Inferior parietal cortex (tissue), 1 donor: Measurements from ENCODE around the gene TFDP1.

Experiments used
- DNase-seq: peaks from one replicate; pipeline ENCODE4 v3.0.0-alpha.2; 2016; ENCODE audit errors: extremely low spot score

TFDP1 gene

DNA sequence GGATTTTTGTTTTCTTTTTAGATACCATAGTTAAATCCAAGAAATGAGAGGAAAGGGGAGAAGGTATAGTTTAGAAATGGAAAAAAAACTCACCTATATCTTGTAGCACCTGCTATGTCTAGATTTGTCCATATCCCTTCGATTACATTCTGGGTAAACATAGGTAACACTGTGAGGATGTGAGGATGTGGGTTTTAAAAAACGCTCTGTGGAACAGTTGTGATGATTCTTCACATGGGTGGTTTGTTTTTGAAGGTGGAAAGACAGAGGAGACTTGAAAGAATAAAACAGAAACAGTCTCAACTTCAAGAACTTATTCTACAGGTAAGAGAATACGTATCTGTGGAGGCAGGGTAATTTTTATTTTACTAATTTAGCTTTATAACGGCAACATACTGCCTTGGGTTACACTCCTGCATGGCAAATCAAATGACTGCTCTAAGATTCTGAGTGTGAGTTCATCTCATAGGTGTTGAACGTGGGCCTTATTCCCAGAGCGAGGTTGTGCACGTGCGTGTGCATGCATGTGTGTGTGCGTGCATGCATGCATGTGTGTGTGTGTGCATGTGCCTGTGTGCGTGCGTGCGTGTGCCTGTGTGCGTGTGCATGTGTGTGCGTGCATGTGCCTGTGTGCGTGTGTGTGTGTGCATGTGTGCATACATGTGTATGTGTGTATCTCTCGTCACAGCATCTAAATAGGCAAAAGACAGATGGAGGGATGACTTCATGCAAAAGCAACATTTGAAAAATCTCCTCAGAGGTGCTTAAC lies 49.9 kb downstream of the TFDP1 start:
- no peak for DNase-seq

DNA sequence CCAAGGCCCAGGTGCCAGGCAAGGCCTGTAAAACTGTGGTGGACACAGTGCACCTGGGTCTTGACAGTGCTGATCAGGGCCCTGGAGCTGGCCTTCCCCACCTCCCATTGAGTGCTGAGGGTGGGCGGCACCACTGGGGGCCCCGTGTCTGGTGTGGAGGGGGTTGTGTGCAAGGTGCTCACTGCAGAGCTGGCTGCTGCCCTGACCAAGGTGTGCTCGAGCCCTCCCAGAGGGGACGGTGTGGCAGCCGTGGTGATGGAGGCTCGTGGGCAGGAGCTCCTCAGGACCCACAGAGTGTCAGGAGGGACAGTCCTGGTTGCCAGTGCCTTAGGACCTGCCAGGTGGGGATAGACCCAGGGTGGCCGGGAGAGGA lies 50.5 kb downstream of the TFDP1 start:
- no peak for DNase-seq

DNA sequence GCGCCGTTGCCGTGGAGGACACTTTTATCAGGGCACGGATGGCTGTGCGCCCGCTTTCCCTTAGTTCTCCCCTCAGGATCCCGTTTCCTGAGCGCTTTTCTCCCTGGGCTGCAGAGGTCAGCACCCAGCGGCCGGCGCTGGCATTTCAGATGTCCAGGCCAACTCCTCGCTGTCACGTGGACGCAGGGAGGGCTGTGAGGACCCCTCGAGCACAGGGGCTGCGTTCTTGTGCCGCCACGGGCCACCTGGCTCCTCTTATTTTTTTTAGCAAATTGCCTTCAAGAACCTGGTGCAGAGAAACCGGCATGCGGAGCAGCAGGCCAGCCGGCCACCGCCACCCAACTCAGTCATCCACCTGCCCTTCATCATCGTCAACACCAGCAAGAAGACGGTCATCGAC lies 51.2 kb downstream of the TFDP1 start:
- no peak for DNase-seq

DNA sequence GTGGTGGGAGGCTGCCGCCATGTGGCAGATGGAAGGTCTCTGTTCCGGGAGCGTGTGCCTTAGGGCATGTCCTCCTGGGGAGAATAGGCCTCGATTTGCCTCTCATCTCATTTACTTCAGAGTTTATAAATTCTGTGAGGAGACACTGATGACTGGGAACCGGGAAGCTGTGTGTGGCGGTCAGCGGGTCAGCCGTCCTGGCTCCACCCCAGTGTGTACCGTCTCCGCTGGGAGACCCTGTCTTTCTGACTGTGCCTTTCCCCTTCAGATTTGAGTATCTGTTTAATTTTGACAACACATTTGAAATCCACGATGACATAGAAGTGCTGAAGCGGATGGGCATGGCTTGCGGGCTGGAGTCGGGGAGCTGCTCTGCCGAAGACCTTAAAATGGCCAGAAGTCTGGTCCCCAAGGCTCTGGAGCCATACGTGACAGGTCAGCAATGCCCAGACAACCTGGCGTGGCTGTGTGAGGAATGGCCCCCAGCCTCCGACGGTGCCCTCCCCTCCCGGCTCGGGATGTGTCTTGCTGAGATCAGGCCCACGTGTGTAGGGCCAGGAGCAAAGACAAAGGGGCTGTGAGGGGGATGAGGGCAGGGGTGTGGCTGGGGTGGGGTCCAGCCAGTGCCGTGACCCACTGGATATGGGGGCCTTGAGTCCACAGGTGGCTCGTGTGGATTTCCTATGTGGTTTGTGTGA lies 51.9 kb downstream of the TFDP1 start:
- no peak for DNase-seq

DNA sequence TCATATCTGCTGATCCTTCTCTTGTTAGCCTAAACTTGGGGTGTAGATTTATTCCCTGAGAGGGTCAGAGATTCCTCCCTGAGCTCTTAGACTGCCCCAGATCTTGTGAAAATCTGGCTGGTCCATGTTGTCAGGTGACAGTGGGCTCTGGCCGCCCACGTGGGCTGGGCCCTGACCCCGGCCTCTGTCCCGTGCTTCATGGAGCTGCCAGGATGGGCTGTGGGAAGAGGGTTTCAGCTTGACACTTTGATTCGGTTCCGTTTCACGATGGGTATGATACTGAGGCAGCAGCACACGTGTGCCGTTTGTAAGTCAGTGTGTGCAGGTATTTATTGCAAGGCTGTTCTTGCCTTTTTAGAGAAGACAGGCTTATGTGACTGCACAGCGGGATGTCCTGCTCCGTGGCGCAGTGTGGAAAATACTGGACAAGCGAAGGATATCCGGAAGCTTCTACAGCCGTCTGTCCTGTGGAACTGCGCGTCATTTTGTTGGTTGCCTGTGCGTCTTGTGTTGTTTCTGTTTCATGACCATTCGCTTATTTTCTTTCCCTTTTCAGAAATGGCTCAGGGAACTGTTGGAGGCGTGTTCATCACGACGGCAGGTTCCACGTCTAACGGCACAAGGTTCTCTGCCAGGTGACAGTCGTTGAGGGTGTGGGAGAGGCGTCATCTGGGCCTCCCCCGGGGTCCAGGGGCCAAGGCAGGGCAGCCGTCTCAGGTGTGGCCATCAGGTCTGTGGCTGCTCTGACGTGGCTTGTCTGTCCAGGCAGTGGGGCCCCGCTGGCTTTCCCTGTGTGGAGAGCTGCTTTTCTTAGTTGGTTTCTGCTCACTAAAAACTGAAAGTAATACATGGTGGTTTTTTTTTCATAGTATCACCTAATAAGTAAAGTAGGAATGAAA lies 53.0 kb downstream of the TFDP1 start:
- no peak for DNase-seq

DNA sequence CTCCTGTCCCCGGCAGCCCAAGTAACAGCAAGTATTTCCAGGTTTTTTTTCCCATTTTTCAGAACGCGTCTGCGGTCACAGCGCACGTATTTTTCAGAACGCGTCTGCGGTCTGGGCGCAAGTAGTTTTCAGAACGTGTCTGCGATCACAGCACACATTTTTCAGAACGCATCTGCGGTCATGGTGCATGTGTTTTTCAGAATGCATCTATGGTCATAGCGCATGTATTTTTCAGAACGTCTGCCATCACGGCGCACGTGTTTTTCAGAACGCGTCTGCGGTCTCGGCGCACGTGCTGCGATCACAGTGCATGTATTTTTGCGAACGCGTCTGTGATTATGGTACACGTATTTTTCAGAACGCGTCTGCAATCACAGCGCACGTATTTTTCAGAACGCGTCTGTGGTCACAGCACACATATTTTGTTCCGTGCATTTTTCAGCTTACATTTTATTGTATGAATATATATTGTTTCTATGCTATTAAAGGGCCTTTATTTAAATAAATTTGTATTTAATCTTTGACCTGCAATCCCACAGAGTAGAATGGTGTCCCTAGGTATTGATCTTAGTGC lies 53.7 kb downstream of the TFDP1 start:
- DNase-seq, result no peak

DNA sequence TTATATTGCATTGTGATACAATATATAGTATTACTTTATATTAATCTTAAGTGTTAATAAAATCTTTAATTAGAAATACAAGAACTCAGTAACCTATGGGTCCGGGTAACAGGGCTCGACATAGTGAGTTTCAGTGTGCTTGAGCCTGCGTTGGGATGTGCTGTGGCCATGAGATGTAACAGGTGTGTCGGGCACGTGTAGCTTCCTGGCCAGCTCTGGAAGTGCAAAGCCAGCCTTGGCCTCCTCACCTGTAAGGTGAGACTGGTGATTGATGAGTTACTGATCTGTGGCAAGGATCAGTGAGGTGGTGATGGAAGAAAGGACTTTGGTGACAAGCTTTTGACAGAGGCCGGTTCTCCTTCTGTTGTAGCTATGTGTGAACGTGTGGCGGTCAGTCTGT lies 54.3 kb downstream of the TFDP1 start:
- no peak for DNase-seq

DNA sequence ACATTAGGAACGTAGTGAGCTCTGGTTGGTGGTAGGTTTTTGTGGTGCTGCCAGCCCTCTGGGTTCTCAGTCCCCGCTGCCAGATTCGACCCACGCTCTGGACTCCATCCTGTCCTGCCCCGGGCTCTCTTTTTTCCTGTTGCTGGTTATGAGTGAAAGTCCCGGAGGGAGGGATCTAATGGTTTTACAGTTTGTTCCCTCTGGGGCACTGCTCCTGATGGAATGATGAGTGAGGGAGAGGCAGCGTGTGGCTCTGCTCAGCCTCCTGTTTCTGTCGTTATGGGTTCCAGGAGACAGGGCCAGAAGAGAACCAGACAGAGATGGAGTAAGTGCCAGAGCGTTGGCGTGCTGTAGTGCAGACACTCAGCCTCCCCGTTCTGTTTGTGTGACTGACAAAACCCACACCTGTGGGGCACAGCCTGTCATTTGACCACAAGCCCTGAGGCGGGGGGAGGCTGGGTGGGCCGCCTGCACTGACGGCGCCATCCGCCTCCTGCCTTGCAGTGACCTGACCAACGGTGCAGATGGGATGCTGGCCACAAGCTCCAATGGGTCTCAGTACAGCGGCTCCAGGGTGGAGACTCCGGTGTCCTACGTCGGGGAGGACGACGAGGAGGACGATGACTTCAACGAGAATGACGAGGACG lies 55.2 kb downstream of the TFDP1 start:
- DNase-seq, result no peak

DNA sequence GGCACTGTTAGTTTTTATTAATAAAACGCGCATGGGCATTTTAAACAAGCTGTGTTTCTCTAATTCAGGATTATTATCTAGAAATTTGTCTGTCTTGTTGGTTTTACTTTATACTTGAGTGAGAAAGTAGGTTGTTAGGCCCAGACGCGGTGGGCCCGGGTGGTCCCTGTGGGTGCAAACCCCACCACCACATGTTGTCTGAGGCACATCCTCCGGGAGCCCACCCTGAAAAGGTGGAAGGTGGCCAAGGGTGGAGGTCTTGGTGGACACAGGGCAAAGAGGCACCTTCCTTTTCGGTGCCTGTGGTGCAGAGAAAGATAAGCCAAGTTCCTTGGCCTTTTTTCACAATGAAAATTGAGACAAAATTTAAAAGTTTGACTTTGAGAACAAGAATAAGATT lies 56.9 kb downstream of the TFDP1 start:
- no peak for DNase-seq

DNA sequence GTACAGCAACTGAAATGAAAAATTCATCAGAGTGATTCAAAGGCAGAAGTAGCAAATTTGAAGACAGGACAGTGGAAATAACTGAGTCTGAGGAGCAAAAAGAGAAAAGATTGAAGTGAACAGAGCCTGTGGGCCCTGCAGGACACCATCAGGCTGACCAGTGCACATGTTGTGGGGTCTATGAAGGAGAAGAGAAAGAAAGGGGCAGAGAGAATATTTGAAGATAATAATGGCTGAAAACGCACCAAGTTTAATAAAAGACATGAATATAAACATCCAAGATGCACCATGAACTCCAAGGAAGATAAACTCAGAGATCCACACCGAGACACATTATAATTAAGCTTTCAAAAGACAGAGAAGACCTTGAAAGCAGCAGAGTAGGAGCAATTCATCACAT lies 58.0 kb downstream of the TFDP1 start:
- no peak for DNase-seq

DNA sequence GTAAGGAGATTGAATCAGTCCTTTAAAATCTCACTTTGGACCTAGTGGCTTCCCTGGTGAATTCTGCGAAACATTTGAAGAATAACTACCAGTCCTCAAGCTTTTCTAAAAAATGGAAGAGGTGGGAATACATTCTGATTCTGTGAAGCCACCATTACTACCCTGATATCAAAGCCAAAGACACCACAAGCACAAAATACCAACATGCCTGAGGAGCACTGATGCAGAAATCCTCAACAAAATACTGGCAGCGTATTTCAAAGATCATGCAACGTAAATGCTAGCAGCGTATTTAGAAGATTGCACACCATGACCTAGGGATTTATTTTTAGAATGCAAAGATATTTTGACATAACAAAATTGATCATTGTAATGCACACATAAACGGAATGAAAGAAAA lies 59.0 kb downstream of the TFDP1 start:
- DNase-seq, result no peak

DNA sequence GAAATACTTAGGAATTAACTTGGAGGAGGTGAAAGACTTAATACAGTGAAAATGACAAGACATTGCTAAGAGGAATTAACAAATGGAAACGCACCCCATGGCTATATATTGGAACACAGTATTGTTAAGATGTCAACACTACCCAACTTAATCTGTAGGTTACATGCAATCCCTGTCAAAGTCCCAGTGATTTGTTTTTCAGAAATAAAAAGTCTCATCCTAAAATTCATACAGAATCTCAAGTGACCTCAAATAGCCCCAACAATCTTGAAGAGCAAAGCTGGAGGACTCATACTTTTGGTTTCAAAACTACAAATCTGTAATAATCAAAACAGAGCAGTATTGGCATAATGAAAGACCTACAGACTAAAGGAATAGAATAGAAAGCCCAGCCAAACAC lies 60.2 kb downstream of the TFDP1 start:
- no peak for DNase-seq

DNA sequence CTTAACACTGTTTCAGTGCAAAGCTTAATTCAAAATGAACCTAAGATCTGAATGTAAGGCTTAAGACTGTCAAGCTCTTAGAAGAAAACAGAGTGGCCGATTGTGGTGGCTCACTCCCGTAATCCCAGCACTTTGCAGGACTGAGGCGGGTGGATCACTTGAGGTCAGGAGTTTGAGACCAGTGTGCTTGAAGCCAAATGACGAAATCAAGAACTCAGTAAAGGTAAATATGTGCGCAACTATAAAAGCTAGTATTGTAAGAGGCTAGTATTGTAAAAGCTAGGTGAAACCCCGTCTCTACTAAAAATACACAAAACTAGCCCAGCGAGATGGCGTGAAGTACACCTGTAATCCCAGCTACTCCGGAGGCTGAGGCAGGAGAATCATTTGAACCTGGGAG lies 60.8 kb downstream of the TFDP1 start:
- no peak for DNase-seq

DNA sequence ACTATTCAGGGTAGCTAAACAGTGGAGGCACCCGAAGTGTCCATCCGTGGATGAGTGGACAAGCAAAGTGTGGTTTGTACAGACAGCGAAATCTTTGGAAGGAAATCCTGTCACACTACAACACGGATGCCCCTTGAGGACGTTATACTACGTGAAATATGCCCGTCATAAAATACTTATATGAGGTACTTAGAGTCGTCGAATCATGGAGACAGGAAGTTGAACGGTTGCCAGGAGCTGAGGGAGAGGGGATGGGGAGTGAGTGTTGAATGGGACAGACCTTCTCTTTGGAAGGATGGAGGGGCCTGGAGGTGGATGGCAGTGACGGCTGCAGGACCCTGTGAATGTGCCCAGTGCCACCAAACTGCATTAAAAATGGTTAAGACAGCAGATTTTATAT lies 61.8 kb downstream of the TFDP1 start:
- no peak for DNase-seq

DNA sequence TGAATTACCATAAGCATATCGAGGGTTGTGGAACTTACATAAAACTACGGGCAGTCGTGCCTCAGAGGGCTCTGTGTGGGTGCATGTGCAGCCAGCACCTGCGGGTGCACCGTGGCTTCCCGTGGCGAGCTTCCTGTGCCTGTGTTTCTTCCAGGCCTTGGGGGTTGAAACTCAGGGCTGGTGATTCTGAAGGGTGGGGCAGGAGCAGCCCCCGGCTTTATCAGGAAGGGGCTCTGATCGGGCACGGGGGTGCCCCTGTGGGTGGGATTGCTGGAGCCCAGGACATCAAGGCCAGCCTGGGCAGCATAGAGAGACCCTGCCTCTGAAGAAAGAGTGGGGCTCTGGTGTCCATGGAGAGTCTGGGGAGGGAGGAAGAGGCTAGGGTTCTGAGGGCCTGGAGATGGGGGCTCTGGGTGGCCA lies 62.4 kb downstream of the TFDP1 start:
- DNase-seq, result no peak

DNA sequence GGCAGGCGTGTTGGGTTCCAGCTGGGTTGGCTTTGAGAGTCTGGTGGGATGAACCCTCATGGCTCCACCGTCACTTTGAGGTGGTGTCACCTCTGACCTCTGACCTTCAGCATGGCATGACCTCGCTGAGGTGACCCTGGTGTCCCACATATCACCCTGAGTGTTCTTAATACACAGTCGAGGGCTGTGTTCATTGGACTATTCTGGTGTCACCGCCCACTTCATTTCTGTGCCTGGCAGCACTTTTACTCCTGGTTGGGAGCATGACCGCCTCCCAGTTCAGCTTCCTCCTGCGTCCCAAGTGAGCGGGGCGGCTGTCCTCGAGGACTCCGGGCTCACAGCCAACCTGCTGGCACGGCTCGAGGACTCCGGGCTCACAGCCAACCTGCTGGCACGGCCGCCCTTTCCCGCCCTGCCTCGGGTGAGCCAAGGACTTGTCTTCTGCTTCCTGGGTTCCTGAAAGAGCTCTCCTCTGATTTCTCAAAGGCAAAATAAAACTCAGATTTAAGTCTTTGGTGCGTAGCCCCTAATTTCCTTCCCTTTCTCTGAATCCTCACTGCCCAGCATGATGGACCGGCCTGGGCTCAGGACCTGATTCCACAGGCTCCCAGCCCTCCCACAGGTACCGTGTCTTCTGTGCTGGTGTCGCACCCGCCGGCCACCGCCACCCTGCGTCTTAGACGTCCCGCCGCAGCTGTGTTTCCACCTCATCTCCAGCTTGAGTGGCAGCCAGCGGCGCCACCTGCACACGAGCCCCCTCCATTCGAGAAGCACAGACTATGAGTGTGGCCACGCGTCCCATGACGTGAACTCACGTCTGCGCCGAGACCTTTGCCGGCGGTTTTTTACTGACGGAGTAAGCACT lies 63.0 kb downstream of the TFDP1 start:
- peak; percentile 74 for DNase-seq

DNA sequence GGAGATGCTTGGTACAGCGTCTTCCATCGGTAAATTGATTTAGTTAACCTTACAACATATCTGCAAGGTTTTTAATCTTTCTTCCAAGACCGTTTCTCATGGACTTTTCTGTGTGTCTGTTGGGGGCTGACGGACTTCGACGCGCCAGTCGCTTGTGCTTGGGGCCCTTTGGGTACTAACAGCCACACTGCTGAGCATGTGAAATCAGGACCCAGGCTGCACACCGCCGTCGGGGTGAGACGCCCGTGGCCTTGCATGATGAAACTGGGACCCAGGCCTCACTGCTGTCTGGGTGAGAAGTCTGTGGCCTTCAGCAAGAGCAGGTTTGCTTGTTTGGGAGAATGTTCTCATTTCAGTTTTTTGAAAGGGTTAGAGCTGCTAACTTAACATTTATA lies 63.7 kb downstream of the TFDP1 start:
- DNase-seq, result no peak

DNA sequence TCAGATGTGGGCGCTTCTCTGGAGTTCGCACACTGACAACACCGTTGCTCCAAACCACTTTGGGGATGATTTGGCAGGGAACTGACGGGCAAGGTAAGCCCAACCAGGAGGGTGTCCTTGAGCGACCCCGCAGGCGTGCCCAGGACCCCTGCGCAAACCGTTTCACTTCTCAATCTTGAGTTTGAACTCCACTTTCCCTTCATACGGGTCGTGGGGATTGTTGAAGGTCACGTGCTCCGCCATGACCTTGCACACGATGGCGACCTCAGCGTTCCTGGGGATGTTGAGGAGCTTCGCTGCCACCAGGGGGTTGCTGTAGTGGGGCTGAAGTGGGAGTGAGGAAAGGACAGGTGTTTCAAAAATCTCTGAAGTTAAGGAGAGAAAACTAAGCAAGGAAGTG lies 64.7 kb downstream of the TFDP1 start:
- no peak for DNase-seq

DNA sequence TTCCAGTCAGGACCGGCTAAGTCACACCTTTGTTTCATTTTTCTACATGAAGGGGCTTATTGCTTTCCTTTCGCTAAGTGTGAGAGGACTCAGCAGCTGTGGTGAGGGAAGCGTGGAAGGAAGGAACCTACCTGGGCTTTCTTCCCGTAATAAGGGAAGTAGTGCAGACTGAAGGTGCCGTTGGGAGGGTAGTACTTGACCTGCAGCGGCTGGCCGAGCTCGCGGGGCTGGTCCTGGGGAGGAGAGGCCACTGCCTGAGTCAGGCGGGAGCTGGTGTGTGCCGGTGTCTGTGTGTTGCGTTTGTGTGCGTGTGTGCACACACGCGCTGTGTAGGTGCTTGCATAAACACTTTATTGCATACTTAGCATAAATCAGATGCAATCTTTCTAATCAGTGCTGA lies 65.7 kb downstream of the TFDP1 start:
- DNase-seq, result no peak

DNA sequence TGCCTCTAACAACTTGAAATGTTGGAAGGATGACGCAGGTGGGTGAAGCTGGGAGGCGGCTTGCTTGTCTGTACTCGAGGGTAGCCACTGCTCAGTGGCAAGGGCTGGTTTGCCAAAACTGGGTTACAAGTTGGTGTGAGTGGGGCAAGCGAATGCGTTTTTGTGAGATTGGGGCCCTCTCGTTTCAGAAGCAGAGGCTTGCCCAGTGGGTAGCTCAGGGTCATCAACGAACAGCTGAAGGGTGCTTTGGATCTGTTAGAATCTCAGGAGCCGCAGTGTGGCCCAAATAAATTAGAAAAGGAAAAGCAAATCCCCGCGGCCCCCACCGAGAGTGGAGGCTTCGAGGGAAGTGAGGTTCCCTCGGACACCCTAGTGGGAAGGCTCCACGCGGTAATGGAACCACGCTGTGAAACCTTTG lies 66.2 kb downstream of the TFDP1 start:
- DNase-seq, result no peak
